Bone marrow (tissue), 2 donors: ENCODE results near the gene PPP2R2C.

Source experiments
- DNase-seq, 2 donors: peaks; one replicate each; lab custom pipeline; 2025; lab: John Stamatoyannopoulos, UW

The PPP2R2C gene

GRCh38 chr4:6425336-6425735 is 47.1 kb downstream of the PPP2R2C start:
- DNase-seq, result no peak

- no peak for DNase-seq
These were observed 48.0 kb downstream of the PPP2R2C start for GRCh38 chr4:6424425-6424824.

GRCh38 chr4:6423575-6423974 is 48.8 kb downstream of the PPP2R2C start:
- DNase-seq, result no peak

- no peak for DNase-seq
These were observed 49.5 kb downstream of the PPP2R2C start for GRCh38 chr4:6422866-6423265.

- DNase-seq, result no peak
These were observed 50.3 kb downstream of the PPP2R2C start for GRCh38 chr4:6422105-6422504.

- no peak for DNase-seq
These were observed 51.0 kb downstream of the PPP2R2C start for GRCh38 chr4:6421397-6421796.

- DNase-seq, result no peak
These were observed 51.4 kb downstream of the PPP2R2C start for GRCh38 chr4:6420972-6421371.

GRCh38 chr4:6420036-6420435 is 52.4 kb downstream of the PPP2R2C start:
- DNase-seq, result no peak

- DNase-seq, result no peak
These were observed 52.9 kb downstream of the PPP2R2C start for GRCh38 chr4:6419452-6420028.

- no peak for DNase-seq
These were observed 54.1 kb downstream of the PPP2R2C start for GRCh38 chr4:6418193-6418755.

- no peak for DNase-seq
These were observed 54.8 kb downstream of the PPP2R2C start for GRCh38 chr4:6417516-6418050.

- DNase-seq, result no peak
These were observed 55.7 kb downstream of the PPP2R2C start for GRCh38 chr4:6416518-6417286.

GRCh38 chr4:6415031-6415705 is 57.2 kb downstream of the PPP2R2C start:
- no peak for DNase-seq

GRCh38 chr4:6414578-6414977 is 57.8 kb downstream of the PPP2R2C start:
- DNase-seq, result no peak

GRCh38 chr4:6410664-6411063 is 61.8 kb downstream of the PPP2R2C start:
- no peak for DNase-seq

GRCh38 chr4:6410068-6410467 is 62.3 kb downstream of the PPP2R2C start:
- DNase-seq, result no peak

GRCh38 chr4:6409381-6409780 is 63.0 kb downstream of the PPP2R2C start:
- DNase-seq, result no peak

- no peak for DNase-seq
These were observed 64.2 kb downstream of the PPP2R2C start for GRCh38 chr4:6408263-6408662.

GRCh38 chr4:6405397-6405706 is 67.1 kb downstream of the PPP2R2C start:
- DNase-seq, result no peak

GRCh38 chr4:6404611-6405396 is 67.6 kb downstream of the PPP2R2C start:
- no peak for DNase-seq

- no peak for DNase-seq
These were observed 69.1 kb downstream of the PPP2R2C start for GRCh38 chr4:6403400-6403685.
